DMS53 treated with DMSO at 0.1 percent for 48 hours (cell line): Measurements from ENCODE around the gene NGLY1.

Experiments used
- DNase-seq: peaks from one replicate; lab custom pipeline; 2025; ENCODE audit not compliant: unreplicated experiment; lab: John Stamatoyannopoulos, UW

The NGLY1 gene, protein sequence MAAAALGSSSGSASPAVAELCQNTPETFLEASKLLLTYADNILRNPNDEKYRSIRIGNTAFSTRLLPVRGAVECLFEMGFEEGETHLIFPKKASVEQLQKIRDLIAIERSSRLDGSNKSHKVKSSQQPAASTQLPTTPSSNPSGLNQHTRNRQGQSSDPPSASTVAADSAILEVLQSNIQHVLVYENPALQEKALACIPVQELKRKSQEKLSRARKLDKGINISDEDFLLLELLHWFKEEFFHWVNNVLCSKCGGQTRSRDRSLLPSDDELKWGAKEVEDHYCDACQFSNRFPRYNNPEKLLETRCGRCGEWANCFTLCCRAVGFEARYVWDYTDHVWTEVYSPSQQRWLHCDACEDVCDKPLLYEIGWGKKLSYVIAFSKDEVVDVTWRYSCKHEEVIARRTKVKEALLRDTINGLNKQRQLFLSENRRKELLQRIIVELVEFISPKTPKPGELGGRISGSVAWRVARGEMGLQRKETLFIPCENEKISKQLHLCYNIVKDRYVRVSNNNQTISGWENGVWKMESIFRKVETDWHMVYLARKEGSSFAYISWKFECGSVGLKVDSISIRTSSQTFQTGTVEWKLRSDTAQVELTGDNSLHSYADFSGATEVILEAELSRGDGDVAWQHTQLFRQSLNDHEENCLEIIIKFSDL

DNA sequence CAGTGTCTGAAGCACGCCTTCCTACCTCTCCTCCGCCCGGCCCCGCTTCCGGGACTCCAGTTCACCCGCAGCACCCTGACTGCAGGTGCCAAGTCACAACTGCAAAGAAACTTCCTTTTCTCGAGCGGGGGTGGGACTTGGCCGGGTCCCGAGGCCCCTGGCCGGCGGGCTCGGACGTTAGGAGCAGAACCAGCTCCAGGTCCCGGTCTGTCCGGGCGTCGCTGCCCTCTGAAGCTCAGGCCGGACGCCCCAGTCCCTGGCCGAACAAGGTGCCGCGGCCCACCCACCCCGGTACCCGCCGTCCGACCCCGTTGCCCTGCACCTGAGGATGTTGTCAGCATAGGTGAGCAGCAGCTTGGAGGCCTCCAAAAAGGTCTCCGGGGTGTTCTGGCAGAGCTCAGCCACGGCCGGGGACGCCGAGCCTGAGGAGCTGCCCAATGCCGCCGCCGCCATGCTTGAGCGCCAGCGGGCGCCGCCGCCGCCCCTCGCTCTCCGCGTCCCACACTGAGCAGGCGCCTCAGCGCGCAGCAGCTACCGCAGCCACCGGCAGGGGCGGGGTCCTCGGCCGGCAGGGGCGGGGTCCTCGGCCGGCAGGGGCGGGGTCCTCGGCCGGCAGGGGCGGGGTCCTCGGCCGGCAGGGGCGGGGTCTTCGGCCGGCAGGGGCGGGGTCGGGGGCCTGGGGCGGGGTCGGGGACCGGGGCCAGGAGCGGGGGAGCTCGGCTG, at the start of gene NGLY1:
NGLY1 (minus strand) TSS at position 506 of the 723 bp plus-strand sequence; CDS start at position 453, 53 bp downstream.
- peak; percentile 20 for DNase-seq

DNA sequence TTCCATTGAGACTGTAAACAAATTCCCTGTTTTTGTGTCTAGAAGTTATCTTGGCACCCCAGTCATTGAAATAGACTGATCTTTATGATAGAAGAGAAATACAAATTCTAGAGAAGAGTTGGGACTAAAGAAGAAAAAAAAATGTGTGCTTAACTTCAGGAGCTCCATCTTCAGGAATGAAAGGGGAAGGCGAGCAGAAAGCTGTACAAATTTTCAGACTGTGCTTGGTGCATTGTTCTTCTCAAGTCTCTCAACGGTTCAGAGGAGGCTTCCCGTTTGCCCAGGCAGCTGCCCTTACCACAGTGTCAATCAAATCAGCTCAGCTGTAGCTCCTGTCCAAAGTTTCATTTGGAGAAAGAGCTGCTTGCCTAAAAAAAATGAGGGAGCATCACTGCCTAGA, 48.3 kb upstream of the NGLY1 start:
- DNase-seq, result no peak

DNA sequence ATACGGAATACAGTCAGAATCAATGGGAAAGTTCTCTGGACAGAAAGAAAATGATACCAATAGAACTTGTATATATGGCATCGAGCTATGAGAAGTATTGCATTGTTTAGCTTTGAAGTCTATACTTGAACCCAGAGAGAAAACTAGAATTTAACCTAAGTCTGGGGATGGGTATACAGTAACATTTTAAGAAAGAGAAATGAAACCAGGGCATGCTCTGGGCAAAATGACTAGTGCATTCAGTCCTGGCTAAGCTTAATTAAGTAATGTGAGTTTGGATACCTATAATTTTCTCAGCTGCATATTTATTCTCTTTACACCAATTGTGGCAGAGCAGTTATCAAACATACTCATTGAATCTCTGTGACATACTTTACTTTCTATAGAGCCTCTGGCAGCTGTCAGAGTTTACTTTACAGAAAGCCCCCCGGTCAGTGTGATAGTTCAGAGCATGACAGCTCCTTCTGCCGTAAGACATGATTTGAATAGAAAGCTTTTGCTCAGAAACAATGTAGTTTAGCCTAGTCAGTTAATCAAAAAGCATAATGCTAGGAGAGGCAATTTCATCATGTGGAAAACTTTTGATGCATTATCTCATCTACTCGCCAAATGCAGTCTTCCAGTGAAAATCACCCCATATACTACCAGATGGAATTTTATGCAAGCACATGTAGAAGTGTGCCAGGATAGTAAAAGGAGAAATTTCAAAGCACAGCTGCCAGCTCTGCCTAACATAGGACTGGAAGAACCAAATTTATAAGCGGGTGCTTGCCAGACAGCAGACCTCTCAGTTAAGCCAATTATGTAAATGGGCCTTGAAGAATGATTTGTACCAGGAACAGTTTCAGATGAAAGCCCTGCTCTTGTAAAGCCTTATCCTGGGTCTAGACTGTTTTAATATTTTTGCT, 47.4 kb upstream of the NGLY1 start:
- no peak for DNase-seq

DNA sequence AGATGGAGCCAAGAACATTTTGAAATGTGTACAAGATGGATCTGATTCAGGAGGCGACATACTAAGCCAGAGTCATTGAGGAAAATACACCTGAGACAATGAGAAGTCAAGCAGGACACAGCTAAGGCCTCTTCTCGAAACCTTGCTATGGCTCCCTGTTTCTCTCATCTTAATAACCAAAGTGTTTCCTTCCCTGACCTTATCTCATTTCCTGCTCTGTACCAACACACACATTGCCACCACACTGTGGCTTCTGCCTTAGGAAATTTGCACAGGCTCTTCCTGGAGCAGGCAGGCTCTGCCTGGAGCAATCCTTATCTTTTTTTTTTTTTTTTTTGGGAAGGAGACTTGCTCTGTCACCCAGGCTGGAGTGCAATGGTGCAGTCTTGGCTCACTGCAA, 43.3 kb upstream of the NGLY1 start:
- no peak for DNase-seq

DNA sequence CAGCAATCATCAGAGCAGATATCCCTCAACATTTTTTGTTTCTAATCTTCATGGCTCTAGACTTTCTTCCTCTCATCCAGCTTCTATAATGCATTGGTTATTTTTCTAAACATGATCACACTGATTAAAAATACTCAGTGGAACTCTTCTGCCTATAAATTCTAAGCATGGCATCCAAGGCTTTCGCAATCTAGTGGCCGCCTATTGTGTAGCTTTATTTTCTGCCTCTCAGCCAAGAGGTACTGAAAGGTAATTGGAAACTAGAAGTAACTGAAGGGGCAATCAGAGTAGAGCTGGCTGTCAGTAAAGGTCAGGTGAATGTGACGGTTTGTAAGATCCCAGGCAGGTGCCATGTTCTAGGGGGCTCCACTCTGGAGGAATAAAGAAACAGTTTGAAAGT, 40.1 kb upstream of the NGLY1 start:
- no peak for DNase-seq

DNA sequence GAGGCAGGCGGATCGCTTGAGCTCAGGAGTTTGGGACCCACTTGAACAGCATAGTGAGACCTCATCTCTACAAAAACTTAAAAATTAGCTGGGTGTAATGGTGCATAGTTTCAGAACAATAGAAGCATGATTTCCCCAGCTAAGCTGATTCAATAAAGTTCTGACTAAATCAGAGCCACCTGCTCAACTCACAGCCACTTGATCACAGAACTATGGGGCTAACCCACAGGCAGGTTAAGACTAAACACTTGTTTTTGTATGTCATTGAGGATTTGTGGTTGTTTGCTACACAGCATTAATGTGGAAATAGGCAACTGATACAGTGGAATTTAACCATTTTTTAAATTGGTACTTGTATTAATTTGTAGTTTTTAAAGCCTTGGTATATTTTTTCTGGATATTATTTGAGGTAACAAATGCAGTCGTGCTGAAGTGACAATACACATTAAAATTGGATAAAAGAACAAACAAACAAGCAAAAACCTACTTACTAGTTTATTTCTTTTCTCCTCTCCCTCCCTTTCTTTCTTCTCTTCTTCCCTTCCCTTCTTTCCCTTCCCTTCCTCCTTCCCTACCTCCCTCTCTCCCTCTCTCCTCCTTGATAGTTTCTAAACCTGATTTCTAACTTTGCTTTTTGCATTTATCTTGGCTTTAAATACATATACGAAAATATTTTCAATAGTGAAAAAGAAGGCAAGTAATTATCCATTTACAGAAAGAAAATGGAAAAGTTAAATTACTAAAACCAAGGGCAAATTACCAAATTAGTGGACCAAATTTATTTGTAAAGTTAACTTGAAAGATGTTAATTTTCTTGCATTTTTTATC, 38.7 kb upstream of the NGLY1 start:
- no peak for DNase-seq

DNA sequence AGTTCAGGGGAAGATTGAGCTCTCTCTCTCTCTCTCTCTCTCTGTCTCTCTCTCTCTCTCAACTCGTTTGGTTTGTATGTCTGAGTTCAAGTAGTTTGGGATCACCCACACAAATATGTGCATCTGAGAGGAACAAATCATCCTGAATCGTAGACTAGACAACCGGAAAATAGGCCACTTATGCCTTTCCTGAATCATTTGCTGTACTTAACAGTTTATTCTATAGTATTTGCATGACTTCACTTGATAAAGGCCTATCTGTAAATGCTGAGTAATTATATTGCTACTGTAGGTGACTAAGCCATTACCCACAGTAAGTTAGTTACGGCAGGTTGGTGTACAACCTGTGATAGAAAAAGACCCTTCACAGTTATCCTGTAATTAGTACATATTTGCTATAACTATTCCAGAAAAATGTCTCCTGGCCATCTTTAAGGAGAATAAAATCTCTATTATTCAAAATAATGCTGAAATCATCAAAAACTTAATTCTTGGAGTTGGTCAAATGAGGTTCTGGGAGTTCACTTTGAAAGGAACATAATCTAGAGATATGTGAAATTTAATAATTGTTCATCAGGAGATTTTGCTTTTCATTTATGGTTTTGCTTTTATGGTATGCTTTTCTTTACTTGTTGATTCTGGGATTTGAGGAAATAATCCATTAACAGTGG, 37.7 kb upstream of the NGLY1 start:
- DNase-seq, result no peak

DNA sequence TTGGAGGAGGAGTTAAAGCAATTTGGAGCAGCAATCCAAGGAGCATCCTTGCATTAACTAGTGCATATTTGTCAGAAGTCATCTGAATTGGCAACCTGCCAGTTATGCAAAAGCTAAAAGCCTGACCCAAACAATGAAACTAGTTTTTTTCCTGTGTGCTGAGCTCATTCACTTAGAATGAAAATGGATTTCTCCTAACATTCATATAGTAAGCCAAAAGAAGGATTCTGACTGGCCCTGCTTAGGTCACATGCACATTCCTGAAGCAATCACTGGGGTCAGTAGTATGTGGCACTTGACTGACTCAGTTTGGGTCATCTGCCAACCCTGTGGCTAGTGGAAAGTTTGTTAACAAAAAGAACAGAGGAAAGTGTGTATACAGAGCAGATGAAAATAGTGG, 37.1 kb upstream of the NGLY1 start:
- no peak for DNase-seq

DNA sequence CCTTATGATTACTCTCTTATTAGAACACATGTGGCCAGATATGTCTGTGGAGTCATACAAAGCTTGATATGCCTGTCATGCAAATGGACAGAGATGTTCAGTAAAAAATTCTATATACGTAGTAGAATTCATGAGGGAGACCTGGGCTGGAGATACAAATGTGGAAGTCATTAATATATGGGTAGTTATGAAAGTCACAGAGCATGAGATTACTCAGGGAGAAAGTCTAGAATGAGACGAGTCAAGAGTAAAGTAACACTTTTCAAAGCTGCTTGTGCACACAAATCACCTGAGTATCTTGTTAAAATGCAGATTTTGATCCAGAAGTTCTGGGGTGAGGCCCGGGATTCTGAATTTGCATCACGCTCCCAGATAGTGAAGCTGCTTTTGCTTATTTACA, 35.1 kb upstream of the NGLY1 start:
- no peak for DNase-seq

DNA sequence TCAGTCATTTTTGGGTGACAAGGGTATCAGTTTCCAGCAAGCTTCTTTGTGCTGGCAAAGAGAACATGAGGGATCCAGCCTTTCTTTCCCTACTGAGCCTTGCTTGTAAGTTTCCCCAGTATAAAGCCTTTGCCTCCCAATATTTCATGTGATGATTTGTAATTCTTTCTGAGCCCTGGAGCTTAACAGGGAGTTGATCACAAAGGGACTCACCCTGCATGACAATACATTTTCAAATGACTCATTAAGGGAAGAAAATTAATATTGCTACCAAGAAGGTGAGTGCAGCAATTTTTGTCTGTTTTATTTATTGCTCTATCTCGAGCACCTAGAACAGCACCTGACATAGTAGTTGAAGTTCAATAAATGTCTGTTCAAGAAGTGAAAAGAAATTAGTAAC, 34.4 kb upstream of the NGLY1 start:
- DNase-seq, result no peak

DNA sequence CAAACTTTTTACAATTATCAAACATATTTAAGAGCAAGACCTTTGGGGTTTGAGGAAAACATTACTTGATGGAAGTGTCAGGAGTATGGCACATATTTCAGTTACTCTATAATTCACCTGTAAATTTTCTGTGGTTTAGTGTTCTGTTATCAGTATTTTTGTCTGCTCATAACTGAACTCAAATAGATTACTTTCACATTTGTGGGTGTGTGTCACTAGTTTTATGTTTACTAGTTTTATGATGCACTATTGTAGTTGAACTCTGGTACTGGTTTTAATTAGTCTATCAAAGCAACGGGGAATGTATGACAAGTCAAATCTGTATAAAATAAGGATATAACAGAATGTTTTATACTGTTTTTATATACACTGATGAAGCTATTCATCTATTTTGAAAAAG, 33.9 kb upstream of the NGLY1 start:
- DNase-seq, result no peak

DNA sequence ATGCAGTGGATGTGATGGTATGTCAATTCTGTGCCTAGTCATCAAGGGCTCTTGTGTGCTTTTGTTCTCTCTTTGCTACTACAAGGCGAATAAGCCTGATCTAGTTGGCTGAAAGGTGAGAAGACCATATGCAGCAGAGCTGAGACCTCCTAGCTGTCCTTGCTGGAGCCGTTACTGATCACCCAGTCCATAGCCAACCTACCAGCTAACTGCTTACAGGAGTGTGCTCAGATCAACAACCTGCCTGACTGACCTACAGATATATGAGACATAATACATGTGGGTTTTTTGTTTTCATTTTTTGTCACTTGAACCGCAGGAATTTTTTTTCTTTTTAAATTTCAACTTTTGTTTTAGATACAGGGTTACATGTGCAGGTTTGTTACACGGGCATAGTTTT, 29.4 kb upstream of the NGLY1 start:
- no peak for DNase-seq

DNA sequence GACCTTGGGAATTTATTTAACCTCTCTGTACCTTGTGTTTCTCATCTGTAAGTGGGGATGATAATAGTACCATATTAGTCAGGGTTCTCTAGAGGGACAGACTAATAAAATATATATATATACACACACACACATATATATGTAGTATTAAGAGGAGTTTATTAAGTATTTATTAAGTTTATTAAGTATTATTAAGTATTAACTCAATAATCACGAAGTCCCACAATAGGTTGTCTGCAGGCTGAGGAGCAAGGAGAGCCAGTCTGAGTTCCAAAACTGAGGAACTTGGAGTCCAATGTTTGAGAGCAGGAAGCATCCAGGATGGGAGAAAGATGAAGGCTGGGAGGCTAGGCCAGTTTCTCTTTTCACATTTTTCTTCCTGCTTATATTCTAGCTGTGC, 21.4 kb upstream of the NGLY1 start:
- DNase-seq, result no peak

DNA sequence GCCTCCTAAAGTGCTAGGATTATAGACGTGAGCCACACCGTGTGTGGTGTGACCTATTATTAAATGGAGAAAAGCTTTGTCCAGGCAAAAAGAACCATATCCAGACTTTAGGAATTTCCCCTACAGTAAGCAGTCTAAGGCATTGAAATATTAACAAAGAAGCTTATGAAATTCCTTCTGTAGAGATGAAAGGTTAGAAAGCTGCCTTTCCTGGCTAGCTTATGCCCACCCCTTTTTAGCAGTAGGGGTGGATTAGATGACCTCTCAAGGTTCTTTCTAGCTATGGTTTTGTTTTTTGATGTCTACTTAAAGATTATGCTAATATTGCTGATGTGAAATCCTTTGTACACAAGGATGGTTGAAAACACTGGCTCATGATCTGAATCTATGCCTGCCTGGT, 20.6 kb upstream of the NGLY1 start:
- no peak for DNase-seq

DNA sequence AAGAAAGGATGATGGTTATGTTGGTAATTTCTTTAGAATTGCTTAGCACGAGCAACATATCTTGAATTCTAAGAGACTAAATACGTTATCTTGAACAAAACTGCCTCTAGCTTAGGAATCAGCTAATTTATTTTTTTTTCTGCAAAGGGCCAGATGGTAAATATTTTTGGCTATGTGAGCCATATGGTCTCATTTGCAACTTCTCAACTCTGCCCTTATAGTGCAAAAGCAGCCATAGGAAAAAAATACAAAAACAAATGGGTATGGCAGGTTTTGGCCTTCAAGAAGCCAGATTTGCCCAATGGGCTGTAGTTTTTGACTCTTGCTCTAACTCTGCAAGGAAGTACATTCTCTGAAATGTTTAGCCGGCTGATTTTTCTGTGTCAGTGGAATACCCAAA, 18.5 kb upstream of the NGLY1 start:
- DNase-seq, result no peak

DNA sequence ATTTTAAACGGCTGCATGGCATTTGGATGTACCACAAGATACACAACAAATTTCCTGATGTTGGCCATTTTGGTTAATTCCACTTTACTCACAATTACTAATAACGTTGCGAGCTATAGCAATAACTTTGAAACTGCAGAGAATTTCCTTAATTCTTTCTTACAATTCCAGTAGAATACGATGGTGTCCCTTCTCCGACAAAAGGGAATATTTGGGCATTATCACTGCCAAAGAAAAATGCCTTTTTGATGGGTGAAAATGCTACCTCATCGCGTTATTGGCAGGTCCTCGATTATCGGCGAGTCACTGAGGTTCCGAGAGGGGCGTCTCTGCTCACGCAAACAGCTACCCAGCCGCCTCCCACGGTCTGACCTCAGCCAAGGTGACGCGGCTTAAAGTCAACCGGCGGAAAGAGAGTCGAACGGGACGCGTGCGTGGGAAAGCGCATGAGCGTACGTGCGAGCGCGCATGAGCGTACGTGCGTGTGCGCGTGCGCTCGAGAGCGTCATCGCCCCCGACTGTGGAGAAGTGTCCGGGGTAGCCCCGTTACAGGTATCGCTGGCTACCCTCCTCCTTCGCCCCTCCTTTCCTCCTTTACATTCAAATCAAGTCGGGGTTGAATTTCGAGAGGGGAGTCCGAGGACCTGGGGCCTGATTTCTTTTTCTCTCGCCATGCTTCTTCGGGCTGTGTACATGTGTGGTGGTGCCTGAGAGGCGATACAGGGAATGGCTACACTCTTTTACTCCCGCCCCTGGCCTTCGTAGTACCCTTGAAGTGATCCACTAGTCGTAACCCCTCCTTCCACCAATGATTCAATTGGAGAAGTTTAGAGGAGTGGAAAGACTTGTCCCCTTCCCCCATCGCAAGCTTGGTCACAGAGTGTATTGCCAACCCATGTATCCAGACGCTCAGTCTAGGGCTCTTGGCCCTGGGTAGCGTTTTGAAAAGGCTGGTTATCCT, 6.6 kb upstream of the NGLY1 start, which contains the start of gene OXSM:
OXSM (plus strand) TSS at position 495 of the 961 bp plus-strand sequence. CDS start 931 bp downstream, outside the sequence.
- peak; percentile 28 for DNase-seq

DNA sequence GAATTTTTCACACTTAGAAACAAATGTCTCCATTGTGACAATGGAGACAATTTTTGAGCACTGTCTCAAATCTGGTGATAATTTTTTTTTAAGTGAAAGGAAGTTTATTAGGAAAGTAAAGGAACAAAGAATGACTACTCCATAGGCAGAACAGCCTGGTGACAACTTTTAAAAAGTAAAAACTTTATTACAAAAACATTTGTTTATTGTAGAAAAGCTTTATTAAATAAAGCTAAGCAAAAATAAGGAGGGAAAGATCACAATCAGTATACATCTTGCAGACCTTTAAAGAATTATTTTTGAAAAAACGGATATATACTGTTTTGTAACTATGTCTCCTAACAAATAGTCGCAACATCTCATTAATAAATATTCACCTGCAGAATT, 6.0 kb upstream of the NGLY1 start:
- DNase-seq, result no peak

DNA sequence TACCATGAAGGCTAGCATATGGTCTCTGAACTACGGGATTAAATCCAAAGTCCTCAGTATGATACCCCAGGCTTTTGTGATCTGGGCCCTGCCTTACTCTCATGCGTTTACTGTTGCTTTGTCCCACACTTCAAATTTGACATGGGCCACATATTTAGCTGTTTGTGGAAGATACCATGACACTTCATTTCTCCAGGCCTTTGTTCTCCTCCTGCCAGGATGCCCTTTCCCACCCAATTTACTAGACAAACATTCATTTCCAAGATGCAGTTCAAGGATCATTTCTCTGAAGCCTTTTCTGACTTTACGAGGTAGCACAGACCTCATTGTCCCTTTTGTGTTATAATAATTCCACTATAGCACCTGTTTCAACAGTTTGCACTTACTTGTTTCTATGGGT, 4.4 kb upstream of the NGLY1 start:
- no peak for DNase-seq
